Islet precursor cell (in vitro differentiated cells): ENCODE measurements around the gene TATDN3.
A peak's percentile ranks its signal among the peaks of the same experiment; 100 is the strongest.
"Not testable (repeated sequence)": the region's sequence is repeated elsewhere in the genome, so short reads cannot be mapped to it uniquely, and the experiment has no call there.

Experiments
- DNase-seq: peaks from one replicate; pipeline ENCODE4 v3.0.0-alpha.2; 2018

TATDN3 gene

GRCh38 chr1:212833211-212834207 is 41.8 kb downstream of the TATDN3 start:
- DNase-seq: not testable (repeated sequence)

GRCh38 chr1:212838145-212838544 is 46.5 kb downstream of the TATDN3 start:
- no peak for DNase-seq

- not testable (repeated sequence) for DNase-seq
These were observed 52.8 kb downstream of the TATDN3 start for GRCh38 chr1:212844521-212844920.

GRCh38 chr1:212847549-212847948 is 55.9 kb downstream of the TATDN3 start, which contains the start of gene SPATA45:
Gene SPATA45, minus strand, starts transcription at chr1:212847649. Its CDS starts 11,500 bp downstream, at chr1:212836149.
- no peak for DNase-seq

DNA sequence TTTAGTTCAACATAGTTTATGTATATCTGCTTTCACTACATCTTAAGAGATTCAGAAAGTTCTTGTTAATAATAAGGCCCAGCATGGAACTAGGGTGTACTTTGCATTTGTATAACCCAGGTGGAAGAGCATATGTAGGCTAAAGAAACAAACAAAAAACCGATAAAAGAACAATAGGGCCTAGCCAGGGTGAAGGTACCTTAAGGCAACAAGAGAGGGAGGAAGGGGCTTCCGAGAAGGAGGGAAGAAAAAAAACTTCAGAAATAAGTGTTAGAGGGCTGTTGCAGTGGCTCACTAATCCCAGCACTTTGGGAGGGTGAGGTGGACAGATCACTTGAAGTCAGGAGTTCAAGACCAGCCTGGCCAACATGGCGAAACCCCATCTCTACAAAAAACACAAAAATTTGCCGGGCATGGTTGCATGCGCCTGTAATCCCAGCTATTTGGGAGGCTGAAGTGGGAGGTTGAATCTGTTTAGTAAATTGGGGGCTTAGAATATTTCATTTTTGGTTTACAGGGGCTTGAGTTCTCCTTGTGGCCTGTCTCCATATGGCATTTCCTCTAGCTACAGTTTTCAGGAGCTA is 60.5 kb downstream of the TATDN3 start:
- DNase-seq: no peak

GRCh38 chr1:212853658-212854057 is 62.0 kb downstream of the TATDN3 start:
- DNase-seq: no peak

DNA sequence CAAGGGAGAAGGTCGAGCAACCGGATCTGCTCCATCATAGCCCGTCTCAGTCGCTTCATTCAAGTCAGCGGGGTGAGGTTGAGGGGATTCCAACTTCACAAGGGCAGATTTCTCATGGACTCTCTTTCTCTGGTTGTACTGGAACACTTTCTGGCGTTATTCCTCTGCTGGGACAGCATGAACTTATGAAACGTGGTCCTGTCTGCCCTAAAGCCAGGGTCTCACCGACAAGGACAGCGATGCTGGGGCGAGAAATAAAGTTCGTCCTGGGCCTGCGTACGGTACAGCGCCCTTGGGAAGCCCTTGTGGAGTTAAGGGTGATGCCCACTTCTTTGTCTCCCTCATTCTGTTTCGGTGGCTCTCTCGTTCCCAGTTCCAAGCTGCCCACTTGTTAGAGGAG is 65.1 kb downstream of the TATDN3 start:
- DNase-seq: no peak

GRCh38 chr1:212857992-212858460 is 66.3 kb downstream of the TATDN3 start, which contains the start of gene FLVCR1:
Gene FLVCR1, plus strand, starts transcription at chr1:212858275. Its CDS starts 178 bp downstream, at chr1:212858453.
- peak; percentile 99 for DNase-seq

DNA sequence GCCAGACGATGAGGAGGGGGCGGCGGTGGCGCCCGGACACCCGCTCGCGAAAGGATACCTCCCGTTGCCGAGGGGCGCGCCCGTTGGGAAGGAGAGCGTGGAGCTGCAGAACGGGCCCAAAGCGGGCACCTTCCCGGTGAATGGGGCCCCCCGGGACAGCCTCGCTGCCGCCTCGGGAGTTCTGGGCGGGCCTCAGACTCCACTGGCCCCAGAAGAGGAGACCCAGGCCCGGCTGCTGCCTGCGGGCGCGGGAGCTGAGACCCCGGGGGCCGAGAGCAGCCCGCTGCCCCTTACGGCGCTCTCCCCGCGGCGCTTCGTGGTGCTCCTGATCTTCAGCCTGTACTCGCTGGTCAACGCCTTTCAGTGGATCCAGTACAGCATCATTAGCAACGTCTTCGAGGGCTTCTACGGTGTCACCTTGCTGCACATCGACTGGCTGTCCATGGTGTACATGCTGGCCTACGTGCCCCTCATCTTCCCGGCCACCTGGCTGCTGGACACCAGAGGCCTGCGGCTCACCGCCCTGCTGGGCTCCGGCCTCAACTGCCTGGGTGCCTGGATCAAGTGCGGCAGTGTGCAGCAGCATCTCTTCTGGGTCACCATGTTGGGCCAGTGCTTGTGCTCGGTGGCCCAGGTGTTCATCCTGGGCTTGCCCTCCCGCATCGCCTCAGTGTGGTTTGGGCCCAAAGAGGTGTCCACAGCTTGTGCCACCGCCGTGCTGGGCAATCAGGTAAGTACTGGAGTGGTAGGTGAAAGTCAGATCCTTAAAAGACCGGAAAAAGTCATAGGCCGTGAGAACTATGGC is 67.0 kb downstream of the TATDN3 start:
- DNase-seq: peak; percentile 76

DNA sequence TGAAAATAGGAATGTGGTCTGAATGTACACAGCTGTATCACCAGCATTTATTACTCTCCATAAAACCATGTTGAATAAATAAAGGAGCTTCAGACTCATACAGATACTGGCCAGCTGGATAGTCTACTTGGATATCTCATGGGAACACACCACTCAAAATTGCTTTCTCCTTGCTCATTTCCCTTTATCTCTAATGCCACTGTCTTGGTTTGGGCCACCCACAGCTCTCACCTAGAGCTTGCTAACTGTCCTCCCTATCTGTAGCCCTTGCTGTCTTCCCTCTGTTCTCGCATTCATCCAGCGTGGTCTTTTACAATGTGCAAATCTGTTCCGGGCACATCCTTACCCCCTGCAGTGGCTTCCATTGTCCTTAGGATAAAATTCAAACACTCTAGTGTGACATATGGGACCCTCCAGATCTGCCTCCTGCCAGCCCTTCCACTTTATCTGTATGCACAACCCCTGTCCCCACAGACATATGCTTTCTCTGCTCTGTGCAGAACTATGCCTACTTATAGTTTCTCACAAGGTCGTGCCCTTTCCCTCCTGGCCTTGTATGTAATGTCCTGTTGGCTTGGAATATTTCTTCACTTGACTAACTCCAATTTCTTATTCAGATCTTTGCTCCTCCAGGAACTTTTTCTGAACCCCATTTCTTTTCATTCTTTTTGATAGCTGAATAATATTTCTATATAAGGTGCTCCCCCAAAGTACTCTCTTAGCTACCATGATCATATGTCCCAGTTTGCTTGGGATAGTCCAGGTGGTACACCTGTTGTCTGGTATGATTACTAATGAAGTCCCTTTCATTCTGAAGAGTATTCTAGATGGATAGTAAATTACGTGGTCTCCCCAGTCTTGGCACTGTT is 69.3 kb downstream of the TATDN3 start:
- DNase-seq: no peak

DNA sequence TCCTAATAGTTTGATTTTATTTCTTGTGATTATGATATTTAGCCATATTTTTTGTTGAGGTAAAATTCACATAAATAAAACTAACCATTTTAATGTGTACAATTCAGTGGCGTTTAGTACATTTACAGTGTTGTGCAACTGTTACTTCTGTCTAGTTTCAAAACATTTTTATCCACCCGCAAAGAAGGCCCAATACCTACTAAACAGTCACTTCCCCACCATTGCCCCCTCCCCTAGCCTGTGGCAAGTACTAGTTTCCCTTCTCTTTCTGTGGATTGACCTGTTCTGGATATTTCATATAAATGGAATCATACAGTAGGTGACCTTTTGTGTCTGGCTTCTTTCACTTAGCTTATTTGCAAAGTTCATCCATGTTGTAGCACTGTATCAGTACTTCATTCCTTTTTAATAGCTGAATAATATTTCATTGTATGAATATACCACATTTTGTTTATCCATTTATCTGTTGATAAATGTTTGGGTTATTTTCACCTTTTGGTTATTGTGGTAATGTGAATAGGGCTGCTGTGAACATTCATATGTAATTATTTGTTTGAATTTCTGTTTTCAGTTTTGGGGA is 70.5 kb downstream of the TATDN3 start:
- no peak for DNase-seq

- not testable (repeated sequence) for DNase-seq
These were observed 71.7 kb downstream of the TATDN3 start for GRCh38 chr1:212863345-212863744.

DNA sequence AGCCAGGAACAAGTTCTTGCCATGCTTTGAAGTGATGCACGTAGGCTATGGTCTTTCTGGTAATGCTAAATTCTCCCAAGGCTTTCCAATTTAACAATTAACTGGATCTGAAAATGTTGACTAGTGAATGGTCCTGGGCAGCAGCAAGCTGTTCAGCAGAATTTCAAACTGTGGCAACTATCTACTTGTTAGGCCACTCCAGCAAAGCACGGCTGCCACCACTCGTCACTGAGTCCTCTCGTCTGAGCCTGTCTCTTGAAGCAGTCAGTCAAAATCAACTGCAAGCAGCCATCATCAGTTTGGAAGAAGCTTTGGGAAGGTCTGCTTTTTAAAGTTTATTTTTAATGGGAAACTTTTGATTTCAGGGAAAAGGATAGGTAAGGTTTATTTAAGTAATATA is 72.5 kb downstream of the TATDN3 start:
- no peak for DNase-seq
